NB4 (cell line): ENCODE data around the gene CBX4.

Experiments used
- CTCF ChIP-seq: IDR thresholded peaks from one replicate; pipeline ENCODE4 v1.5.1; 2012; ENCODE audit warnings: low read depth, low read length
- MAX ChIP-seq: IDR thresholded peaks from 2 replicates; pipeline ENCODE4 v1.6.1; 2011; ENCODE audit warnings: low read depth, low read length
- MYC ChIP-seq: IDR thresholded peaks from 2 replicates; pipeline ENCODE4 v1.6.1; 2011; ENCODE audit warnings: low read depth, low read length
- POLR2A ChIP-seq: IDR thresholded peaks from 2 replicates; pipeline ENCODE4 v1.6.1; 2011; ENCODE audit warnings: mild to moderate bottlenecking; ENCODE audit not compliant: insufficient read length; ENCODE audit errors: extremely low read depth

GRCh38 chr17:79815836-79816461 lies 23.3 kb downstream of the CBX4 start:
- no peak for TF ChIP-seq CTCF
- TF ChIP-seq POLR2A, result no peak
- no peak for TF ChIP-seq MAX
- no peak for TF ChIP-seq MYC
